ENCODE data around the gene INTS2. TPM values are rescaled to one million over a fixed set of nuclear protein-coding genes. Genes with fewer than 3 reads are reported as not detected.

Gene INTS2, protein sequence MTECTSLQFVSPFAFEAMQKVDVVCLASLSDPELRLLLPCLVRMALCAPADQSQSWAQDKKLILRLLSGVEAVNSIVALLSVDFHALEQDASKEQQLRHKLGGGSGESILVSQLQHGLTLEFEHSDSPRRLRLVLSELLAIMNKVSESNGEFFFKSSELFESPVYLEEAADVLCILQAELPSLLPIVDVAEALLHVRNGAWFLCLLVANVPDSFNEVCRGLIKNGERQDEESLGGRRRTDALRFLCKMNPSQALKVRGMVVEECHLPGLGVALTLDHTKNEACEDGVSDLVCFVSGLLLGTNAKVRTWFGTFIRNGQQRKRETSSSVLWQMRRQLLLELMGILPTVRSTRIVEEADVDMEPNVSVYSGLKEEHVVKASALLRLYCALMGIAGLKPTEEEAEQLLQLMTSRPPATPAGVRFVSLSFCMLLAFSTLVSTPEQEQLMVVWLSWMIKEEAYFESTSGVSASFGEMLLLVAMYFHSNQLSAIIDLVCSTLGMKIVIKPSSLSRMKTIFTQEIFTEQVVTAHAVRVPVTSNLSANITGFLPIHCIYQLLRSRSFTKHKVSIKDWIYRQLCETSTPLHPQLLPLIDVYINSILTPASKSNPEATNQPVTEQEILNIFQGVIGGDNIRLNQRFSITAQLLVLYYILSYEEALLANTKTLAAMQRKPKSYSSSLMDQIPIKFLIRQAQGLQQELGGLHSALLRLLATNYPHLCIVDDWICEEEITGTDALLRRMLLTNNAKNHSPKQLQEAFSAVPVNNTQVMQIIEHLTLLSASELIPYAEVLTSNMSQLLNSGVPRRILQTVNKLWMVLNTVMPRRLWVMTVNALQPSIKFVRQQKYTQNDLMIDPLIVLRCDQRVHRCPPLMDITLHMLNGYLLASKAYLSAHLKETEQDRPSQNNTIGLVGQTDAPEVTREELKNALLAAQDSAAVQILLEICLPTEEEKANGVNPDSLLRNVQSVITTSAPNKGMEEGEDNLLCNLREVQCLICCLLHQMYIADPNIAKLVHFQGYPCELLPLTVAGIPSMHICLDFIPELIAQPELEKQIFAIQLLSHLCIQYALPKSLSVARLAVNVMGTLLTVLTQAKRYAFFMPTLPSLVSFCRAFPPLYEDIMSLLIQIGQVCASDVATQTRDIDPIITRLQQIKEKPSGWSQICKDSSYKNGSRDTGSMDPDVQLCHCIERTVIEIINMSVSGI
- total RNA-seq, result 10 to 100 TPM; 16.5 to 28.9 TPM
- polyA plus RNA-seq (ENCODE audit: insufficient read length in 2 of 2), result 10 to 100 TPM in 1 of 2 donors, 1 to 10 TPM in 1; 9.9 to 12.1 TPM
- long read RNA-seq, donor 1, result 0 reads
- long read RNA-seq, donor 2, result 0 reads
- long read RNA-seq, donor 3, result 0 reads
- long read RNA-seq, donor 4, result 0 reads

DNA sequence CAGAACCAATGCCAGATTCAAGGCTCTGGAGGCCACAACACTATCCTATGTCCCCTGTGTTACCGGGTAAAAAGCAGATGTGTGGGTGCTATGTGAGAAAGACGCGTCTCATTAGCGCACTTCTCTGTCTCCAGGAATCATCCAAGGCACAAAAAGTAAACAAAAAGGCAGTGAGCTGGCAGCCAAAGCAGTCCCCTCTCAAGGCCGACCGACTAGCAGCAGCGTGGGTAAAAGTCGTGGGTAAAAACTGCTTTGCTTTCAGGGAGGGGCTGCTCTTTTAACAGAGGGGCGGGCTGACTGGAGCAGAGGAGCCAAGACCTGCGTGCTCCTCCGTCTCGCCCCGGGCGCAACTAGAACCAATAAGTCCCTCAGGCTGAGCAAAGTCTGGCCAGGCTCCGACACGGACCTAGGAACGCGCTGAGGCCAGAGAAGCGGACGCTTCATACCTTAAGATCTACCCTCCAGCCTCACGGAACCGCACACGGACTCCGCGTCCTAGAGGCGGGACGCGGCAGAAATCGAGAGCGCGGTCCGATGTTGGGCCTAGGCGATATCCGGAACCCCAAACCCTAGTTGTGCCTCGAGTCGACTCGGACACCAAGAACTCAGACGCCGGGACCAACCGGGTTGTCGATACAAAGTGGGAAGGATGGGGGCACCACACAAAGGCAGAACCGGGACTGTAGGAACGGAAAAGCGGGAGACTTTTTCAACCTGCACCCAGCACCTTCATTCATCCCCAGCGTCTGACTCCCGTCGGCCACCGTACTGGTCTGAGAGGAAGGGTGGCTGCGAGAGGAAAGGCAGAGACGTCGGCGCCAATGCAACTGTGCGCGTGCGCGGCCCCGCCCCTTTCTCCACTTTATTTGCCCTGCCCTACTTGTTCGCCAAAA, at the start of gene INTS2:
Gene INTS2 (minus strand): TSS at position 775 of the 893 bp plus-strand sequence. CDS start 1,338 bp downstream, outside the sequence.
- 0% methylated on average over 53 of the region's 58 CpGs for WGBS (ENCODE audit: insufficient coverage)
- Histone ChIP-seq H3K27ac (ENCODE audit: low read depth, low read length) (peak within 1 kb of the TSS; percentile 91), H3K9me3 (ENCODE audit: control insufficient read depth, insufficient read depth, low read length) (no peaks in the 10 kb centered on the region), H3K4me3 (ENCODE audit: low read depth, low read length) (peak within 1 kb of the TSS; percentile 91), H3K27me3 (ENCODE audit: control insufficient read depth, insufficient read depth, low read length) (no peaks in the 10 kb centered on the region), H3K4me1 (ENCODE audit: control insufficient read depth, insufficient read depth, low read length) (peaks cover 7% of the 10 kb centered on the region), H3K36me3 (ENCODE audit: control insufficient read depth, insufficient read depth, low read length) (peaks cover 10% of the 10 kb centered on the region)
- DNase-seq (ENCODE audit: low read depth in 4 of 6, low spot score in 6 of 6), result peak; percentile 94 to 98 (median 94)

DNA sequence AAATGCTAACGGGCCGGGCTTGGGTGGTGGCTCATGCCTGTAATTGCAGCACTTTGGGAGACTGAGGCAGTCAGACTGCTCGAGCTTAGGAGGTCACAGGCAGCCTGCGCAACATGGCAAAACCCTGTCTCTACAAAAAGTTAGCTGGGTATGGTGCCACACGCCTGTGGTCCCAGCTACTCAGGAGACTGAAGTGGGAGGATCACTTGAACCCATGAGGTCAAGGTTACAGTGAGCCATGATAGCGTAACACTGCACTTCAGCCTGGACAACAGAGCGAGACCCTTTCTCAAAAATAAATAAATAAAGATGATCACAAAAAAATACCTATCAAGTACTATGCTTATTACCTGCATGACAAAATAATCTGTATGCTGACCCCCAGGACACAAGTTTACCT, 46.3 kb upstream of the INTS2 start:
- H3K36me3 ChIP-seq (ENCODE audit: control insufficient read depth, insufficient read depth, low read length), result peaks cover 35% of the 10 kb centered on the region
- DNase-seq (ENCODE audit: low read depth in 4 of 6, low spot score in 6 of 6), result no peak
- H3K27ac ChIP-seq (ENCODE audit: low read depth, low read length), result no peak overlapping the region
- no peaks in the 10 kb centered on the region for H3K4me1 ChIP-seq (ENCODE audit: control insufficient read depth, insufficient read depth, low read length)
- H3K9me3 ChIP-seq (ENCODE audit: control insufficient read depth, insufficient read depth, low read length), result no peaks in the 10 kb centered on the region
- H3K4me3 ChIP-seq (ENCODE audit: low read depth, low read length), result no peak overlapping the region
- no peaks in the 10 kb centered on the region for H3K27me3 ChIP-seq (ENCODE audit: control insufficient read depth, insufficient read depth, low read length)
- WGBS (ENCODE audit: insufficient coverage), result 97% methylated on average over 6 of the region's 7 CpGs

DNA sequence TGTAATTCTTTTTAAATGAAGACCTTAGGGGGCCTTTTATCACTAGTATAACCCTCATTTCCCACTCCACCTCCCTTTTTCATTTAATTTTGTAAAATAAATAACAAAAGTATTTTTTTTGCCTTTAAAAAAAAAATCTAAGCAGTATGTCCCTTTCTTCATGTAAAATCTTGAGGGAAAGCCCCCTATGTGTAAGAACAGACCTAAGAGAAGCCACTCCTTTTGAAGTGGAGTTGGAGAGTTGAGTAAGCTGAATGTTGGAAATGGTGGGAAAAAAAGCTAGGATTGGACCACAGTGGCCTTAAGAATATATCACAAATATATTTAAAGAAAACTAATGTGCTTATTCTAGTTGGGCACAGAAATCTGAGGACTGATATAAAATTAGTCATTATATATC, 44.5 kb upstream of the INTS2 start:
- Histone ChIP-seq H3K4me3 (ENCODE audit: low read depth, low read length) (no peak overlapping the region), H3K27ac (ENCODE audit: low read depth, low read length) (no peak overlapping the region), H3K36me3 (ENCODE audit: control insufficient read depth, insufficient read depth, low read length) (peaks cover 41% of the 10 kb centered on the region), H3K27me3 (ENCODE audit: control insufficient read depth, insufficient read depth, low read length) (no peaks in the 10 kb centered on the region), H3K4me1 (ENCODE audit: control insufficient read depth, insufficient read depth, low read length) (no peaks in the 10 kb centered on the region), H3K9me3 (ENCODE audit: control insufficient read depth, insufficient read depth, low read length) (no peaks in the 10 kb centered on the region)
- no peak for DNase-seq (ENCODE audit: low read depth in 4 of 6, low spot score in 6 of 6)

DNA sequence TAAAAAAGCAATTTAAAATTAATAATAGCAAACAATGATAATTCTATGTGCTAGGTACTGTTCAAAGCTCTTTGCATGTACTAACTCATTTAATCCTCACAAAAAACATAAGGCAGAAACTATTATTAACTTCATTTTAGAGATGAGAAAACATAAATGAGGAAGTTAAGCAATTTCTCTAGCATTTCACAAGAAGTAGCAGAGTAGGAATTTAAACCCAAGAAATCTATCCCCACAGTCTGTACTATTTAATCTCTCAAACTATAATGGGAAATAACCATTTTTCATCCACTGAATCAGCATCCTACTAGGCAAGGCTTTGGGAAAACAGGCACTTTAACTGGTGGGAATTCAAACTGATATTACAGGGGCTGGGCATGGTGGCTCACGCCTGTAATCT, 42.2 kb upstream of the INTS2 start:
- H3K27ac ChIP-seq (ENCODE audit: low read depth, low read length), result no peak overlapping the region
- no peak for DNase-seq (ENCODE audit: low read depth in 4 of 6, low spot score in 6 of 6)
- no peak overlapping the region for H3K4me3 ChIP-seq (ENCODE audit: low read depth, low read length)
- H3K36me3 ChIP-seq (ENCODE audit: control insufficient read depth, insufficient read depth, low read length), result peaks cover 39% of the 10 kb centered on the region
- H3K9me3 ChIP-seq (ENCODE audit: control insufficient read depth, insufficient read depth, low read length), result no peaks in the 10 kb centered on the region
- WGBS (ENCODE audit: insufficient coverage), result 100% methylated on average over 1 of the region's 1 CpG
- H3K27me3 ChIP-seq (ENCODE audit: control insufficient read depth, insufficient read depth, low read length), result no peaks in the 10 kb centered on the region
- H3K4me1 ChIP-seq (ENCODE audit: control insufficient read depth, insufficient read depth, low read length), result no peaks in the 10 kb centered on the region

DNA sequence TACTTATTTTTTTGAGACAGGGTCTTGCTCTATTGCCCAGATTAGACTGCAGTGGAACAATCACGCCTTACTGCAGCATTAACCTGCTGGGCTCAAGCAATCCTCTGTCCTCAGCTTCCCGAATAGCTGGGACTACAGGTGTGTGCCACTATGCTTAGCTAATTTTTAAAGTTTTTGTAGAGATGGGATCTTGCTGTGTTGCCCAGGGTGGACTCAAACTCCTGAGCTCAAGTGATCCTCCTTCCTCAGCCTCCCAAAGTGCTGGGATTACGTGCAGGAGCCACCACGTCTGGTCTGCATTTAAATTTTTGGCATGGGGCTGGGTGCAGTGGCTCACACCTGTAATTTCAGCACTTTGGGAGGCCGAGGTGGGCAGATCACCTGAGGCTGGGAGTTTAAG, 41.0 kb upstream of the INTS2 start:
- DNase-seq (ENCODE audit: low read depth in 4 of 6, low spot score in 6 of 6), result no peak
- Histone ChIP-seq H3K9me3 (ENCODE audit: control insufficient read depth, insufficient read depth, low read length) (no peaks in the 10 kb centered on the region), H3K36me3 (ENCODE audit: control insufficient read depth, insufficient read depth, low read length) (peaks cover 48% of the 10 kb centered on the region), H3K27ac (ENCODE audit: low read depth, low read length) (no peak overlapping the region), H3K27me3 (ENCODE audit: control insufficient read depth, insufficient read depth, low read length) (no peaks in the 10 kb centered on the region), H3K4me3 (ENCODE audit: low read depth, low read length) (no peak overlapping the region), H3K4me1 (ENCODE audit: control insufficient read depth, insufficient read depth, low read length) (no peaks in the 10 kb centered on the region)
- WGBS (ENCODE audit: insufficient coverage), result 93% methylated on average over 4 of the region's 5 CpGs

DNA sequence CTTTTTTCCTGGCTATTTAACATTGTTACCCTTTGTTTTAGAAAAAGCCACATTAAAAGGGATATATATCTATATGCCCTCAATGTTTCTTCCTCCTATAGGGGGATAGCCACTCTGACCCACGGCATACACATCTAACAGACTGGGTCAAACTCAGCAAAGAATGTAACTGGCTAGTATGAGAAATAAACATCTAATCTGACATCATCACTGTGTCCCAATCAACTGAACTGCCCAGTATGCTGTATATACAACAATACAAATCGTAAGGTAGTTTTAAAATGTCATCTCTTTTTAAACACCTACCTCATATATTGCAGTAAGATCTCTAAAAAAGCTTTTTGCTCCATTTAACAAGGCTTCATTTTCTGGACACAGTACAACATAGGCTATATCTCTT, 39.9 kb upstream of the INTS2 start:
- H3K9me3 ChIP-seq (ENCODE audit: control insufficient read depth, insufficient read depth, low read length), result no peaks in the 10 kb centered on the region
- no peaks in the 10 kb centered on the region for H3K4me1 ChIP-seq (ENCODE audit: control insufficient read depth, insufficient read depth, low read length)
- no CpG with 5 or more reads among the region's 2 CpGs for WGBS (ENCODE audit: insufficient coverage)
- H3K27me3 ChIP-seq (ENCODE audit: control insufficient read depth, insufficient read depth, low read length), result no peaks in the 10 kb centered on the region
- no peak overlapping the region for H3K27ac ChIP-seq (ENCODE audit: low read depth, low read length)
- DNase-seq (ENCODE audit: low read depth in 4 of 6, low spot score in 6 of 6), result no peak
- peaks cover 45% of the 10 kb centered on the region for H3K36me3 ChIP-seq (ENCODE audit: control insufficient read depth, insufficient read depth, low read length)
- H3K4me3 ChIP-seq (ENCODE audit: low read depth, low read length), result no peak overlapping the region

DNA sequence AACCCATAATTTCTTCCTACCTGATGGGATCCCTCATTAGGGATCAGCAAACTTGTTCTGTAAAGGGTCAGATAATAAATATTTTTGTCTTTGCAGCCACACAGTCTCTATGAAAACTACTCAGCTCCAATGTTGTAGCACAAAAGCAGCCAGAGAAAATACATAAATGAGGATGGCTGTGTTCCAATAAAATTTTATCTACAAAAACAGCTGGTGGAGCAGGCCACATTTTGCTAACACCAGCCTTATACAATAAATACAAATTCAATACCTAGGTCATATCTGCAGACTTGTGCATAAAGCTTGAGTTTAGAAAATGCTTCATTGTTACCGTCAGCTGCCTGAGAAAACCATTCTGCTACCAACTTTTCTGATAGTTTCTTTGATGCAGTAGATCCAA, 38.4 kb upstream of the INTS2 start:
- Histone ChIP-seq H3K4me3 (ENCODE audit: low read depth, low read length) (no peak overlapping the region), H3K4me1 (ENCODE audit: control insufficient read depth, insufficient read depth, low read length) (no peaks in the 10 kb centered on the region), H3K27ac (ENCODE audit: low read depth, low read length) (no peak overlapping the region), H3K36me3 (ENCODE audit: control insufficient read depth, insufficient read depth, low read length) (peaks cover 43% of the 10 kb centered on the region), H3K9me3 (ENCODE audit: control insufficient read depth, insufficient read depth, low read length) (no peaks in the 10 kb centered on the region), H3K27me3 (ENCODE audit: control insufficient read depth, insufficient read depth, low read length) (no peaks in the 10 kb centered on the region)
- peak in 1 of 6 donors; percentile 1 for DNase-seq (ENCODE audit: low read depth in 4 of 6, low spot score in 6 of 6)
- WGBS (ENCODE audit: insufficient coverage), result 0% methylated on average over 1 of the region's 1 CpG

DNA sequence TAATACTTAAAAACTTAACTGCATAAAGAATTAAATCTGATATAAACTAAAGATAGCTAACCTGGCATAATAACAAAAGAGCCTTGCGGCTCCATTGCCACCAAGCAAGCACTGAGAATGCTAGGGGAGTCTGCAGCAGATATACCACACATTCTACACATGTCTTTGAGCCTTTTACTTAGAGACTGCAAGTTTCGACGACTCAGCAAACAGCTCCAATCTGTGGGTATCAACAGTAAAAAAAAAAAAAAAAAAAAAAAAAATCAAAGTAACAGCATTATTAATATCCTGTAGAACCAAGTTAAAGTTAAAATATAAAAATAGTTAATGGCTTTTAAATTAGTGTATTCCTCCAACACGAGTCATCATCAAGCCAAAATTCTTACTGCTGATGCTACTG, 27.8 kb upstream of the INTS2 start:
- Histone ChIP-seq H3K27me3 (ENCODE audit: control insufficient read depth, insufficient read depth, low read length) (no peaks in the 10 kb centered on the region), H3K4me1 (ENCODE audit: control insufficient read depth, insufficient read depth, low read length) (no peaks in the 10 kb centered on the region), H3K27ac (ENCODE audit: low read depth, low read length) (no peak overlapping the region), H3K36me3 (ENCODE audit: control insufficient read depth, insufficient read depth, low read length) (peaks cover 46% of the 10 kb centered on the region), H3K9me3 (ENCODE audit: control insufficient read depth, insufficient read depth, low read length) (no peaks in the 10 kb centered on the region), H3K4me3 (ENCODE audit: low read depth, low read length) (no peak overlapping the region)
- DNase-seq (ENCODE audit: low read depth in 4 of 6, low spot score in 6 of 6), result no peak
- WGBS (ENCODE audit: insufficient coverage), result no CpG with 5 or more reads among the region's 4 CpGs
